Thymus (tissue), 11 donors: ENCODE measurements around the gene PLEKHM1. TPM values are rescaled to one million over a fixed set of nuclear protein-coding genes. Genes with fewer than 3 reads are reported as not detected.
"Not testable (repeated sequence)": the region's sequence is repeated elsewhere in the genome, so short reads cannot be mapped to it uniquely, and the experiment has no call there.

Source experiments
- DNase-seq, 9 donors: peaks; one replicate each; pipeline ENCODE4 v3.0.0-alpha.2; 2013; ENCODE audit warnings: low spot score in 9 of 9, low read depth in 6 of 9, missing footprints in 1 of 9
- H3K27ac ChIP-seq, 2 donors: one replicate each; pipeline ENCODE4 v1.5.1; 2013; ENCODE audit warnings: control low read depth in 1 of 2, low read depth in 1 of 2, low read length in 1 of 2, mild to moderate bottlenecking in 1 of 2, moderate library complexity in 1 of 2
- H3K27me3 ChIP-seq, 2 donors: one replicate each; pipeline ENCODE4 v1.5.1; 2013; ENCODE audit warnings: low read length in 1 of 2; ENCODE audit not compliant: control insufficient read depth in 2 of 2, insufficient read depth in 1 of 2
- H3K36me3 ChIP-seq, 2 donors: one replicate each; pipeline ENCODE4 v1.5.1; 2013; ENCODE audit warnings: low read length in 1 of 2, mild to moderate bottlenecking in 1 of 2, moderate library complexity in 1 of 2; ENCODE audit not compliant: control insufficient read depth in 2 of 2, insufficient read depth in 2 of 2
- H3K4me1 ChIP-seq, 2 donors: one replicate each; pipeline ENCODE4 v1.5.1; 2013; ENCODE audit warnings: low read length in 2 of 2; ENCODE audit not compliant: control insufficient read depth in 2 of 2, insufficient read depth in 2 of 2
- H3K4me3 ChIP-seq, 2 donors: one replicate each; pipeline ENCODE4 v1.5.1; 2013; ENCODE audit warnings: low read length in 2 of 2, control low read depth in 1 of 2, mild to moderate bottlenecking in 1 of 2
- H3K9me3 ChIP-seq, 2 donors: one replicate each; pipeline ENCODE4 v1.5.1; 2013; ENCODE audit warnings: low read length in 1 of 2, mild to moderate bottlenecking in 1 of 2; ENCODE audit not compliant: control insufficient read depth in 2 of 2, insufficient read depth in 1 of 2
- WGBS: extraction: QIAGEN DNeasy Blood & Tissue Kit; methylation state at CpG from one replicate; pipeline ENCODE4 v1.1.7; 2013; 5-methylcytosine and 5-hydroxymethylcytosine counted together
- polyA plus RNA-seq: library from polyadenylated mRNA; stranded (reverse); fragments of 200-250 nt; gene quantifications from one replicate; pipeline ENCODE4 v1.2.3, GENCODE V29; 2013
- total RNA-seq: library from RNA; stranded (reverse); fragments of 120-200 nt; gene quantifications from one replicate; pipeline ENCODE4 v1.2.4, GENCODE V29; 2013
- donor health status: healthy.

PLEKHM1 gene
- total and polyA plus RNA-seq, 2 donors: 18.1 to 22.9 TPM

DNA sequence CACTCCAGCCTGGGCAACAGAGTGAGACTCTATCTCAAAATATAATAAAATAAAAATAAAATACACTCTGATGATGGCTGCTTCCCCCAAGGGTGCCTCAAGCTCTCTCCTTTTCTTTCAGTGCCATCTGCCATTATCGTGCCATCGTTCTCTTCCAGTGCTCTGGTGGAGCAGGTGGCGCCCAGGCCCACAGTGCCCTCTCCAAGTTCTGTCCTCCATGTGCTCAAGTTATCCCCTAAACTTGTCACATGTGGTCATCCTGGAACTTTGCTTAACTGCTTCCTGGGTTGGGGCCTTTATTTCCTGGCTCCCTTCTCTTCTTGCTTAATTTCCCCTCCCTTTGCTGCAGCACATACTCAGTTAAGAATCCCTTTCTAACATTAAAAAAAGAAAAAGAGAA is 6.0 kb upstream of the PLEKHM1 start:
- WGBS: 98% methylated on average over 3 of the region's 3 CpGs
- not testable (repeated sequence) for H3K4me3 ChIP-seq, H3K4me1 ChIP-seq, H3K9me3 ChIP-seq, H3K36me3 ChIP-seq, H3K27me3 ChIP-seq, H3K27ac ChIP-seq, DNase-seq

DNA sequence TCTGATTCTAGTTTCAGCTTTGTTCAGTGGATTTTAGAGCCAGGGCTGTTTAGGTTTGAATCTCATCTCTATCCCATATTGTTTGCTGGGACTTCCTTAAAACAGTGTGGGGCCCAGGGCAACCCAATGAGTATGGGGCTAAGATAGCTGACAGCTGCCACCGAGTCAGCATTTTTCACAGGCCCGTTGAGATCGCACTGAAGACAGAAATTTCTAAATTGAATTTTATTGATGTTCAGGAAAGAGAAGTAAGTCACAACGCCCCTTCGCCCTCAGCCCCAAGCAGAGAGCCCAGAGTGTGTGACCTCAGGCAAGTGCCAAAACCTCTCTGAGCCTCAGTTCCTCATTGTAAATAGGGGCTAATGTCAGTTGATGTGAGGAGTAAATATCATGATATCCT is 4.0 kb upstream of the PLEKHM1 start:
- H3K4me3 ChIP-seq, DNase-seq, H3K36me3 ChIP-seq, H3K9me3 ChIP-seq, H3K4me1 ChIP-seq, H3K27me3 ChIP-seq, H3K27ac ChIP-seq: not testable (repeated sequence)
- 34% methylated on average over 5 of the region's 5 CpGs for WGBS

DNA sequence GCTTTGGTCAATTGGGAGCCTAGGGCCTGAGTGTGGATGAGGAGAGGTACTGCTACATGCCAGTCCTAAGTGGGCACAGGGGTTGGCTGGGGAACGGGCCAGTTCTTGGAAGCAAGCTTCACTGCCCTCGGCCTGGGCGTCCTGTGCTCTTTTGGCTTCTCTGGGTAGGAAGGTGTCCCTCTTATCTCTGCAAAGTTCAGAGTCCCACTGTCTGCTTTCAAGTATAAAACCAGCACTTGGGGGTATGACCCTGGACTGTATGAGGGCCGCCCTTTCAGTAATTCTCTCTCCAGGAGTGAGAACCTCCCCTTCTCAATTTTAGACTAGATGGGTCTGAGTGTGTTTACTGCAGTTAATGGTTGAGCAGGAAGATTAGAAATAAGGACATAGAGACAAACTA is 1.6 kb upstream of the PLEKHM1 start:
- not testable (repeated sequence) for H3K4me1 ChIP-seq, H3K9me3 ChIP-seq, H3K27ac ChIP-seq, H3K4me3 ChIP-seq, H3K36me3 ChIP-seq, DNase-seq, H3K27me3 ChIP-seq
- WGBS: 95% methylated on average over 4 of the region's 4 CpGs

DNA sequence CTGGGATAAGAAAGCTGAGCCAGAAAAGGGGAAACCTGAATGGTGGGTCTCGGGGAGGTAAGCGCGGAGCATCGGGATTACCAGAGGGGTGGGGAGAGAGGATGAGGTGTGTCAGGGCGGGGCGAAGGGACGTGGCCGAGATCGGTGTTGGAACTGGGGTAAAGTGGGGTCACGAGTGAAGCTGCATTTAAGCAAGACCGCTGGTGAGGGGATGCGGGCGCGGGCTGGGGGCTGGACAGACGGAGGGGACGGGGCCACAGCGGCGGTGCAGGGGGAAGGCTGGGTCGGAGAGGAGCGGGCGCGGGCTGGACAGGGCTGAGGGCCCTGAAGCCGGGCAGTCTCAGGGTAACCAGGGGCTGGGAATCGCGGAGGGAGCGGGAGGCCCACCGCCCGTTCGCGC is 323 bp downstream of the PLEKHM1 start:
- Histone ChIP-seq H3K27ac (peak overlapping the region in 1 of 2 donors; percentile 70), H3K4me3 (peak overlapping the region; percentile 58 to 62)
- H3K4me1 ChIP-seq, H3K27me3 ChIP-seq, H3K9me3 ChIP-seq, H3K36me3 ChIP-seq: not testable (repeated sequence)
- DNase-seq: peak in 3 of 9 donors; percentile 2 to 6 (median 3)
- 2% methylated on average over 25 of the region's 30 CpGs for WGBS

DNA sequence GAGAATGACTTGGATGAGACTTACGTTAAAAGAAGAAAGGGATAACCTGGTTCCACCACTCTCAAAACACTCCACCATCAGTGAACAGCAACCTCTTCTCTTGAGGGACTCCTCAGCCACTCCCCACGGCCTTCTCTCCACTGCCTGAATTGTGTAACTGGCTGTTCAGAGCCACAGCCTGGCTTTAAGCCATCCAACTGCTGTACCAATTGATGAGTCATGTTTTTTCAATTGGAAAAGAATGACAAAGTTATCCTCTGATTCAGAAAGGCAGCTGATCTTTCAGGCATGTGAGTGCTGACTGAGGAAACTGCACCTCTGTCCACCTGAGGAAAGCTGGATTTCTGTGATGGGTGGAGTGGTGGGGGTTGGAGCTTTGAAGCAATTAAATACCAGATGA is 2.8 kb downstream of the PLEKHM1 start:
- not testable (repeated sequence) for H3K36me3 ChIP-seq, DNase-seq, H3K27me3 ChIP-seq, H3K27ac ChIP-seq, H3K4me1 ChIP-seq, H3K9me3 ChIP-seq, H3K4me3 ChIP-seq
- WGBS: 91% methylated on average over 2 of the region's 2 CpGs

DNA sequence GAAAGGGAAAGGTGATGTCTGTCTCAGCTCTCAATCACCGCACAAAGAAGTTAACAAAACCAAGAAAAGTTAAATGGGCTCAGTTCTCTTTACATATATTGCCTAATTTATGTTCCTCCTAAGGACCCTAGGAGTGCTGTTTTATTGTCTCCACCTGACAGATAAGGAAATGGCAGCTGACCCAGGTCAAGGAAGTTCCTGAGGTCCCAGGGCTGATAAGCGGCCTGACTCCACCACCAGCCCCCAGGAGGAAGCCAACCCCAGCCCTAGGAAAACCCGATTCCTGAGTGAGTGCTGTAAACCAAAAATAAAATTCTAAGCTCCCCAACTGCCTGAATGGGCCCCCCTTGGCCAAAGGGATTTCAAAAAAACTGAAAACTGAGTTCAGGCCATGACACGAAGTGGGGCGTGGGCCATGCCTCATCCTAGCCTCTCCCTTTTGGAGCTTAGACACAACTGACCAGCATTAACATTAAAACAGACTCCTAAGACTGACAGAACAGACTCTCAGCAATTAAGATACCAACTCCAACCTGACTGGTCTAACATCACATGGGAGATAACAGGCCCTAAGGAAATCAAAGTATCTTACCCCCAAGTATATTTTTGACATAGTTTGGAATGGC is 6.8 kb downstream of the PLEKHM1 start:
- H3K27ac ChIP-seq, H3K27me3 ChIP-seq, H3K4me3 ChIP-seq, H3K36me3 ChIP-seq, H3K4me1 ChIP-seq, H3K9me3 ChIP-seq, DNase-seq: not testable (repeated sequence)
- WGBS: 77% methylated on average over 5 of the region's 5 CpGs

DNA sequence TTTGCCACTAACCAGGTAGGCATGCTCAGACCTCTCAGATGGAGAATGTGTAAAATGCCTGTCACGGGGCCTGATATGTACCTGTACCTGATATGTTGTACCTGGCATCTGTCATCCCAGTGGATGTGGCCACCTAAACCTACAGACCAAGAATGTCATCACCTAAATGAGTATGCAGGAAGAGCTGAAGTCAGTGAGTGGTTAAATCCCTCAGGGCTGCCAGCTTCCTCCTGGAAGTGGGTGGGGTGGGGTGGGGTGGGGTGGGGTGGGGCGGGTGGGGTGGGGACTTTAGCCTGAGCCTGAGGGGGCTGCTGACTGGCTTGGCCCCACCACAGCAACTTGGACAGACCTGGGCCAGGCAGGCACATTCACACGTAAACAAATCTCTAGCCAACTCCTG is 7.3 kb downstream of the PLEKHM1 start:
- not testable (repeated sequence) for H3K9me3 ChIP-seq, H3K4me1 ChIP-seq, H3K27ac ChIP-seq, H3K4me3 ChIP-seq, H3K36me3 ChIP-seq, DNase-seq, H3K27me3 ChIP-seq
- WGBS: 86% methylated on average over 3 of the region's 3 CpGs

DNA sequence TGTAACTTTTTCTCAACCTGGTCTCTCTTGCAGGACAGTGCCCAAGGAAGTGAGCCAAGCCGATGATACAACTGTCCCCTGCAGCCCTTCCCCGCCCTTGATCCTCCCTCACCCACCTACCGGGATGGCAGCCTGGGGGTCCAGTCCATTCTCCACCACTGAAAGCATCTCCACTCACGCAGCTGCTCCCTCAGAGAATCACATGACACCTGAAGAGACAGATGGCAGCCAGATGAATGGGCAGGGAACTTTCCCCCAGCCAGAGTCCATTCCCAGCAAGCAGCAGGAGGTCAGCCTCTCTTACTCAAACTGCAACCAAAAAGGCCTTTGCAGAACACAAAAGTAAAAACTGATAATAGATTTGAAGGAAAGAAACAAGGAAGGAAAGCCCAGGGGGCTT is 8.2 kb downstream of the PLEKHM1 start:
- not testable (repeated sequence) for H3K36me3 ChIP-seq, H3K4me3 ChIP-seq, H3K27ac ChIP-seq, H3K9me3 ChIP-seq, H3K4me1 ChIP-seq, H3K27me3 ChIP-seq, DNase-seq
- WGBS: 96% methylated on average over 3 of the region's 4 CpGs

DNA sequence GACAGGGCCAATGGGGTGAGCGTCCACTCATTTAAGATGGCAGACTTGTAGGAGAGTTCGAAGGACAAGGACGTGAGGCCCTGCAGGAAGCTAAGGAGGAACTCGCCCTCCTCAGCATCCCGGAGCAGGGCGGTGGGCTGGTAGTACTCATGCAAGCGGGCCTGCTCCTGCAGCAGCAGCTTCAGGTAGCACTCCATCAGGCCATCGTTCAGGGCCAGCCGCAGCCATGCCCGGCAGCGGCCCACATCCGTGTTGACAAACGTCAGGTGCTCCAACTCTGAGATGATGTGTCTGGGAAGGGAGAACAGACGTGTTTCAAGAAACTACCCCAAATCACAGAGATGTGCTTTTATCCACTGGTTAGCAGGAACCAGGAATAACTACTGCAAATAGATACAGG is 15.1 kb downstream of the PLEKHM1 start:
- DNase-seq, H3K4me1 ChIP-seq, H3K9me3 ChIP-seq, H3K27ac ChIP-seq, H3K4me3 ChIP-seq, H3K27me3 ChIP-seq: not testable (repeated sequence)
- 98% methylated on average over 14 of the region's 14 CpGs for WGBS
- peaks cover 25 to 39% of the 10 kb centered on the region in 2 donors for H3K36me3 ChIP-seq

DNA sequence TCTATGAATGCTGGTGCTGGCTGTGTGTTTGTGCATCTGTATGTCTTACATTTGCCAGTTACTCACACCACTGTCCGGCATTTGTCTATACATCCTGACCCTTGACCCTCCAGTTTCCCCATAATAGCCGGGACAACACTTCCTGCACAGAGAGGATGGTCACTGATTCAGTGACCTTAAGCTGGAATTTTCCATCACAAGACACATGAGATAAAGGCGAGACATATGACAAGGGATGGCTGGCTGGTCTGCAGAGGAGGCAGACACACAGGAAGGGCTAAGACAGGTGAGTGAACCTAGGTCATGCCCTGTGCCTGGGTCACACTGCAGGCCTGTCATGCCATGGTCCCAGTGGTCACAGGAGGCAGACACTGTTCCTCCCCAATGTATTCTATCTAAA is 18.3 kb downstream of the PLEKHM1 start:
- not testable (repeated sequence) for H3K27me3 ChIP-seq, H3K4me3 ChIP-seq, H3K9me3 ChIP-seq, H3K27ac ChIP-seq, H3K4me1 ChIP-seq, DNase-seq
- H3K36me3 ChIP-seq: peaks cover 21 to 46% of the 10 kb centered on the region in 2 donors
- 97% methylated on average over 3 of the region's 3 CpGs for WGBS
